ENCODE results near the gene RPL19.

DNA sequence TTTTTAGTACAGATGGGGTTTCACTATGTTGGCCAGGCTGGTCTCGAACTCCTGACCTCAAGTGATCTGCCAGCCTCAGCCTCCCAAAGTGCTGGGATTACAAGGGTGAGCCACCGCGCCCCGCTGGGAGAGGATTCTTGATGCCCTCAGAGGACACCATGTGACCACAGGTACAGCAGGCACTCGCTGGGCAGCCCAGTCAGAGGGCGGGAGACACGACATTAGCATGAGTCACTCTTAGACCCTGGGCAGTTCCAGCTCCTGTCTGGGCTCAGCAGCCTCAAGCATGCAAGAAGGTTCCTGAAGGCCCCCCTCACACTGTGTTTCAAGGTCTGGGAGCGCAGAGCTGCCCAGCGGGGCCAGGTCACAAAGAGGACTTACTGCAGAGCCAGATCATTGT lies 13.8 kb downstream of the RPL19 start:
- TF ChIP-seq, protein P1, sequence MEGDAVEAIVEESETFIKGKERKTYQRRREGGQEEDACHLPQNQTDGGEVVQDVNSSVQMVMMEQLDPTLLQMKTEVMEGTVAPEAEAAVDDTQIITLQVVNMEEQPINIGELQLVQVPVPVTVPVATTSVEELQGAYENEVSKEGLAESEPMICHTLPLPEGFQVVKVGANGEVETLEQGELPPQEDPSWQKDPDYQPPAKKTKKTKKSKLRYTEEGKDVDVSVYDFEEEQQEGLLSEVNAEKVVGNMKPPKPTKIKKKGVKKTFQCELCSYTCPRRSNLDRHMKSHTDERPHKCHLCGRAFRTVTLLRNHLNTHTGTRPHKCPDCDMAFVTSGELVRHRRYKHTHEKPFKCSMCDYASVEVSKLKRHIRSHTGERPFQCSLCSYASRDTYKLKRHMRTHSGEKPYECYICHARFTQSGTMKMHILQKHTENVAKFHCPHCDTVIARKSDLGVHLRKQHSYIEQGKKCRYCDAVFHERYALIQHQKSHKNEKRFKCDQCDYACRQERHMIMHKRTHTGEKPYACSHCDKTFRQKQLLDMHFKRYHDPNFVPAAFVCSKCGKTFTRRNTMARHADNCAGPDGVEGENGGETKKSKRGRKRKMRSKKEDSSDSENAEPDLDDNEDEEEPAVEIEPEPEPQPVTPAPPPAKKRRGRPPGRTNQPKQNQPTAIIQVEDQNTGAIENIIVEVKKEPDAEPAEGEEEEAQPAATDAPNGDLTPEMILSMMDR (IDR thresholded peaks at IDR 0.05; ENCODE audit: borderline replicate concordance, extremely low read depth, low read length, poor library complexity, severe bottlenecking) = no peak
- no peak for TF ChIP-seq EZH2 (IDR thresholded peaks at IDR 0.05; ENCODE audit: borderline replicate concordance, low read depth, low read length, severe bottlenecking)
